ENCODE measurements around the gene PRAMEF12. TPM values are rescaled to one million over a fixed set of nuclear protein-coding genes. Genes with fewer than 3 reads are reported as not detected.

Gene PRAMEF12
- total and polyA plus RNA-seq, 4 donors = not detected

DNA sequence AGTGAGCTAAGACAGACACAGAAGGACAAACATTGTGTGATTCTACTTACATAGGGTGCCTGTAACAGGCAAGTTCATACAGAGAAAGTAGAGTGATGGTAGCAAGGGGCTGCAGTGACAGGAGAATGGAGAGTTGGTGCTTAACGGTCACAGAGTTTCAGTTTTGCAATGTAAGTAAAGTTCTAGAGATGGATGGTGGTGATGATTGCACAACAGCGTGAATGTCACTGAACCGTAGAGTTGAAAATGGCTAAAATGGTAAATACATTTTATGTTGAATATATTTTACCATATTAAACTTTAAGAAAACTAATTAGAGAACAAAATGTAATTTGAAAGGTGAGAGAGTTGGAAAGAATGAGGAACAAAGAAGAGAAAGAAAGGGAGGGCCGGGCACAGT, 18.8 kb upstream of the PRAMEF12 start:
- DNase-seq (no peak), ATAC-seq (ENCODE audit: insufficient read depth, low FRiP score) (no peak)
- Histone ChIP-seq H3K27me3 (ENCODE audit: control insufficient read depth in 3 of 3, insufficient read depth in 3 of 3, low read length in 2 of 3) (no peaks in the 10 kb centered on the region), H3K9me3 (ENCODE audit: control insufficient read depth in 4 of 4, insufficient read depth in 3 of 4, low read length in 3 of 4) (no peaks in the 10 kb centered on the region), H3K4me3 (no peak overlapping the region), H3K9ac (ENCODE audit: insufficient read depth in 1 of 2, low read length in 2 of 2) (no peak overlapping the region), H3K27ac (ENCODE audit: low read depth in 1 of 2, low read length in 1 of 2) (no peak overlapping the region), H3K4me1 (ENCODE audit: control insufficient read depth in 5 of 5, insufficient read depth in 5 of 5, low read length in 5 of 5) (no peaks in the 10 kb centered on the region), H3K36me3 (ENCODE audit: control insufficient read depth in 4 of 4, insufficient read depth in 4 of 4, low read length in 4 of 4) (no peaks in the 10 kb centered on the region)
- 83 to 85% methylated on average over 4 of the region's 4 CpGs for WGBS, 2 donors
- TF ChIP-seq, protein P1, sequence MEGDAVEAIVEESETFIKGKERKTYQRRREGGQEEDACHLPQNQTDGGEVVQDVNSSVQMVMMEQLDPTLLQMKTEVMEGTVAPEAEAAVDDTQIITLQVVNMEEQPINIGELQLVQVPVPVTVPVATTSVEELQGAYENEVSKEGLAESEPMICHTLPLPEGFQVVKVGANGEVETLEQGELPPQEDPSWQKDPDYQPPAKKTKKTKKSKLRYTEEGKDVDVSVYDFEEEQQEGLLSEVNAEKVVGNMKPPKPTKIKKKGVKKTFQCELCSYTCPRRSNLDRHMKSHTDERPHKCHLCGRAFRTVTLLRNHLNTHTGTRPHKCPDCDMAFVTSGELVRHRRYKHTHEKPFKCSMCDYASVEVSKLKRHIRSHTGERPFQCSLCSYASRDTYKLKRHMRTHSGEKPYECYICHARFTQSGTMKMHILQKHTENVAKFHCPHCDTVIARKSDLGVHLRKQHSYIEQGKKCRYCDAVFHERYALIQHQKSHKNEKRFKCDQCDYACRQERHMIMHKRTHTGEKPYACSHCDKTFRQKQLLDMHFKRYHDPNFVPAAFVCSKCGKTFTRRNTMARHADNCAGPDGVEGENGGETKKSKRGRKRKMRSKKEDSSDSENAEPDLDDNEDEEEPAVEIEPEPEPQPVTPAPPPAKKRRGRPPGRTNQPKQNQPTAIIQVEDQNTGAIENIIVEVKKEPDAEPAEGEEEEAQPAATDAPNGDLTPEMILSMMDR (IDR thresholded peaks at IDR 0.05; ENCODE audit: control extremely low read depth, extremely low read depth) = no peak

DNA sequence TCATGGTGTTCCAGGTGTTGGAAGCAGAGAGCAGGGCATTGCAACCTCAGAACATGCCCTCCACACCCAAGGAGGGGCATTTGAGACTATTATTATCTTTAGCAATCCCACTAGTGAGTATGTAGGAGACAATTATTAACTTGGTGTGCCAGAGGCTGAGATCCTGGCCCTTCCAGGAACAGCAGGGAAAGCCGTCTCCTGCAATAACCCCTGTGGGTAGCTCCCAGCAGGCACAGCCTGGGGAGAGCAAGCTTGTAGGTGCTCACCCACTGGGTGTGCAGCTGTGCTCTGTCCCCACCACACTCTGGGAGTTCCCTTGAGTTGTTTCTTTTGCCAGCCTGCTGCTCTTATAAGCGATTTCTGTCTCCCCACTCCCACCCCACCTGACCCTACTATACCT, 17.3 kb upstream of the PRAMEF12 start:
- Histone ChIP-seq H3K9me3 (ENCODE audit: control insufficient read depth in 4 of 4, insufficient read depth in 3 of 4, low read length in 3 of 4) (no peaks in the 10 kb centered on the region), H3K27me3 (ENCODE audit: control insufficient read depth in 3 of 3, insufficient read depth in 3 of 3, low read length in 2 of 3) (no peaks in the 10 kb centered on the region), H3K9ac (ENCODE audit: insufficient read depth in 1 of 2, low read length in 2 of 2) (no peak overlapping the region), H3K36me3 (ENCODE audit: control insufficient read depth in 4 of 4, insufficient read depth in 4 of 4, low read length in 4 of 4) (no peaks in the 10 kb centered on the region), H3K4me1 (ENCODE audit: control insufficient read depth in 5 of 5, insufficient read depth in 5 of 5, low read length in 5 of 5) (no peaks in the 10 kb centered on the region), H3K4me3 (no peak overlapping the region), H3K27ac (ENCODE audit: low read depth in 1 of 2, low read length in 1 of 2) (no peak overlapping the region)
- TF ChIP-seq, protein P1 (IDR thresholded peaks at IDR 0.05; ENCODE audit: control extremely low read depth, extremely low read depth) = no peak
- DNase-seq (no peak), ATAC-seq (ENCODE audit: insufficient read depth, low FRiP score) (no peak)
- WGBS, 2 donors = 56 to 66% methylated on average over 2 of the region's 2 CpGs

DNA sequence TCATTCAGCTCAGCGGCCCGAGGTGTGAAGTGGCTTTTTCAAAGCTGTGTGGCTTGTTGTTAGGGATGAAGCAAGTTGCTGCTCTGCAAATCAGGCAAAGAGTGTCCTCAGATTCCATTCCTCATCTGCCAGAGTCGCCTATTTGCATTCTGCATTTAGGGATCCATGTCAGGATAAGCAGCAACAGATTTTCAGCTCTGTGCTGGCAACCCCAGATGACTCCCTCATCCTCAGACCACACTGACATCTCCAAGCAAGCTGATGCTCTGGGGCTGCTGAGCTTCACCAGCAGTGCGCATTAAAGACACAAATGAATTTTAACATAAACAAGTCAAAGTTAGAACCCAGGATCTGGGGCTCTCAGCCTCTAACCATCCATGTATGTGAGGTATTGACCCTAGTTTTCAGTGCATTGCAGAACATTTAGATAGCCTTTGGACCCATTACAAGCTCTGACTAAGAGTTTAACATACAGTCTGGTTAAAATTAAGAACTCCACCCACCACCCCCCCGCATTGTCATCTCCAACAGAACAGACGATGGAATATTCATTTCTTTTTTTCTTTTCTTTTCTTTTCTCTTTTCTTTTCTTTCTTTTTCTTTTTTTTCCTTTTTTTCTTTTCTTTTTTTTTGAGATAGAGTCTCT, 16.6 kb upstream of the PRAMEF12 start:
- H3K27ac ChIP-seq (ENCODE audit: low read depth in 1 of 2, low read length in 1 of 2) = no peak overlapping the region
- TF ChIP-seq, protein P1 (IDR thresholded peaks at IDR 0.05; ENCODE audit: control extremely low read depth, extremely low read depth) = no peak
- DNase-seq = no peak
- no peak for ATAC-seq (ENCODE audit: insufficient read depth, low FRiP score)
- H3K36me3 ChIP-seq (ENCODE audit: control insufficient read depth in 4 of 4, insufficient read depth in 4 of 4, low read length in 4 of 4) = no peaks in the 10 kb centered on the region
- H3K9ac ChIP-seq (ENCODE audit: insufficient read depth in 1 of 2, low read length in 2 of 2) = no peak overlapping the region
- H3K4me3 ChIP-seq = no peak overlapping the region
- H3K27me3 ChIP-seq (ENCODE audit: control insufficient read depth in 3 of 3, insufficient read depth in 3 of 3, low read length in 2 of 3) = no peaks in the 10 kb centered on the region
- 80 to 83% methylated on average over 6 of the region's 6 CpGs for WGBS, 2 donors
- no peaks in the 10 kb centered on the region for H3K4me1 ChIP-seq (ENCODE audit: control insufficient read depth in 5 of 5, insufficient read depth in 5 of 5, low read length in 5 of 5)
- no peaks in the 10 kb centered on the region for H3K9me3 ChIP-seq (ENCODE audit: control insufficient read depth in 4 of 4, insufficient read depth in 3 of 4, low read length in 3 of 4)

DNA sequence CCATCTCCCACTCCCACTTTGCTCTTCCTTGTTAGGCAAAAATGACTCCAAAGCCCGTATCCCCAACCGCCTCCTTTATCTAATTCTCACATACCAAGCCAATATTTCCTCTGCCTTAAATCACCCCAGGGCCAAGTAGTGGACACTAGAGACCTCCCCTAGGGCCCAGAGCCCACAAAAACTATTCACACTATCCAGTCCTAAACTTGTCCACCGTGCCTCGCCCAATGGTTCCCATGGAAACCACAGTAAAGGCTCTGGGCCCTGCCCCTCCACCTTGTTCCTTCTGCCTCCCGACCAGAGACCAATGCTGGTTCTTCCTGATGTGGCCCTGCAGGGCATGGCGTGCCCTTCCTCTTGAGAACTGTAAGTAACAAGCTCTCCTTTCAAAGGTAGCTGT, 15.7 kb upstream of the PRAMEF12 start:
- no peaks in the 10 kb centered on the region for H3K9me3 ChIP-seq (ENCODE audit: control insufficient read depth in 4 of 4, insufficient read depth in 3 of 4, low read length in 3 of 4)
- no peak for DNase-seq
- no peak overlapping the region for H3K27ac ChIP-seq (ENCODE audit: low read depth in 1 of 2, low read length in 1 of 2)
- no peaks in the 10 kb centered on the region for H3K27me3 ChIP-seq (ENCODE audit: control insufficient read depth in 3 of 3, insufficient read depth in 3 of 3, low read length in 2 of 3)
- 71 to 74% methylated on average over 6 of the region's 6 CpGs for WGBS, 2 donors
- ATAC-seq (ENCODE audit: insufficient read depth, low FRiP score) = no peak
- TF ChIP-seq, protein P1 (IDR thresholded peaks at IDR 0.05; ENCODE audit: control extremely low read depth, extremely low read depth) = no peak
- H3K36me3 ChIP-seq (ENCODE audit: control insufficient read depth in 4 of 4, insufficient read depth in 4 of 4, low read length in 4 of 4) = no peaks in the 10 kb centered on the region
- no peak overlapping the region for H3K9ac ChIP-seq (ENCODE audit: insufficient read depth in 1 of 2, low read length in 2 of 2)
- no peak overlapping the region for H3K4me3 ChIP-seq
- no peaks in the 10 kb centered on the region for H3K4me1 ChIP-seq (ENCODE audit: control insufficient read depth in 5 of 5, insufficient read depth in 5 of 5, low read length in 5 of 5)

Measured in lung (tissue), 12 donors.